ENCODE data around the gene YEATS4. TPM values are rescaled to one million over a fixed set of nuclear protein-coding genes. Genes with fewer than 3 reads are reported as not detected.

The YEATS4 gene
- polyA plus RNA-seq, 2 of the 4 experiments (the other 2 are of a cell fraction), result 41.7 to 70.1 TPM

- H3K9me3 ChIP-seq, result no peaks in the 10 kb centered on the region
- no peak for TF ChIP-seq RAD21 (conservative IDR thresholded peaks at IDR 0.05 in 1 of 2, IDR thresholded peaks at IDR 0.05 in 1 of 2)
- TF ChIP-seq ELK1 (IDR thresholded peaks at IDR 0.05; ENCODE audit: low read depth, low read length), result no peak
- TF ChIP-seq ESRRA (IDR thresholded peaks at IDR 0.05; ENCODE audit: borderline replicate concordance, low read length), result no peak
- no peak for TF ChIP-seq TFCP2L1 (CRISPR knock-in tag; IDR thresholded peaks at IDR 0.05)
- no peak for TF ChIP-seq CBX2 (IDR thresholded peaks at IDR 0.05; ENCODE audit: borderline replicate concordance, low read depth)
- TF ChIP-seq BHLHE40 (IDR thresholded peaks at IDR 0.05; ENCODE audit: low read depth, low read length), result no peak
- TF ChIP-seq HEYL (CRISPR knock-in tag; IDR thresholded peaks at IDR 0.05), result no peak
- no peak for TF ChIP-seq HOXB5 (CRISPR knock-in tag; IDR thresholded peaks at IDR 0.05)
- no peak for TF ChIP-seq POLR2A (IDR thresholded peaks at IDR 0.05; ENCODE audit: low read length)
- no peak for TF ChIP-seq KDM1A (IDR thresholded peaks at IDR 0.05; ENCODE audit: low read depth)
- H3K4me3 ChIP-seq, result no peak overlapping the region
- peaks cover 5% of the 10 kb centered on the region for H3K4me1 ChIP-seq
- FAIRE-seq (no peak), DNase-seq (ENCODE audit: low read depth in 1 of 2, low spot score in 1 of 2) (no peak), ATAC-seq (no peak)
- POLR2A ChIA-PET, result no interaction called here
- no peak overlapping the region for H3K4me2 ChIP-seq
- CTCF ChIA-PET, result no interaction called here
- no peak overlapping the region for H3K27ac ChIP-seq
- 80% methylated on average over 1 of the region's 1 CpG for WGBS (ENCODE audit: missing lambda C conversion rate)
Measured at GRCh38 chr12:69354172-69354555, 5.4 kb upstream of the YEATS4 start.

- no peak overlapping the region for H3K27ac ChIP-seq
- FAIRE-seq (no peak), ATAC-seq (no peak), DNase-seq (ENCODE audit: low read depth in 1 of 2, low spot score in 1 of 2) (no peak)
- no peak overlapping the region for H3K4me3 ChIP-seq
- H3K4me1 ChIP-seq, result peaks cover 6% of the 10 kb centered on the region
- CTCF ChIA-PET, result no interaction called here
- no peak for TF ChIP-seq RFX5 (IDR thresholded peaks at IDR 0.05)
- no peak for TF ChIP-seq MYC (IDR thresholded peaks at IDR 0.05; ENCODE audit: borderline replicate concordance, low read length)
- no peak for TF ChIP-seq EHMT2 (IDR thresholded peaks at IDR 0.05; ENCODE audit: low read depth)
- TF ChIP-seq POLR2AphosphoS2 (conservative IDR thresholded peaks at IDR 0.05; ENCODE audit: low read length), result no peak
- no peak for TF ChIP-seq CBX8 (IDR thresholded peaks at IDR 0.05)
- no peak for TF ChIP-seq POLR2A (IDR thresholded peaks at IDR 0.05; ENCODE audit: low read length)
- TF ChIP-seq HDAC2 (IDR thresholded peaks at IDR 0.05), result no peak
- H3K9me3 ChIP-seq, result no peaks in the 10 kb centered on the region
- 53% methylated on average over 1 of the region's 1 CpG for WGBS (ENCODE audit: missing lambda C conversion rate)
- no peak overlapping the region for H3K4me2 ChIP-seq
- POLR2A ChIA-PET, result no interaction called here
Measured at GRCh38 chr12:69354556-69355187, 4.9 kb upstream of the YEATS4 start.

- Histone ChIP-seq H3K27ac (no peak overlapping the region), H3K9me3 (no peaks in the 10 kb centered on the region), H3K4me1 (peaks cover 7% of the 10 kb centered on the region), H3K4me3 (no peak overlapping the region), H3K4me2 (no peak overlapping the region)
- ATAC-seq, result no peak
- ChIA-PET CTCF (interaction anchor here (3.6 kb wide), 1 partner anchor 215 kb away, joined by 37 read pairs; no protein-coding TSS in a partner anchor), POLR2A (no interaction called here)
- DNase-seq (ENCODE audit: low read depth in 1 of 2, low spot score in 1 of 2), result no peak
- 31% methylated on average over 2 of the region's 2 CpGs for WGBS (ENCODE audit: missing lambda C conversion rate)
- no peak for TF ChIP-seq MAFK (IDR thresholded peaks at IDR 0.05; ENCODE audit: partially characterized antibody)
- no peak for TF ChIP-seq TP53 (CRISPR knock-in tag; IDR thresholded peaks at IDR 0.05)
- no peak for TF ChIP-seq ZNF302 (CRISPR knock-in tag; IDR thresholded peaks at IDR 0.05)
- TF ChIP-seq HMGXB4 (CRISPR knock-in tag; IDR thresholded peaks at IDR 0.05; ENCODE audit: borderline replicate concordance), result no peak
- TF ChIP-seq CEBPB (IDR thresholded peaks at IDR 0.05), result no peak
- no peak for TF ChIP-seq MAX (IDR thresholded peaks at IDR 0.05)
- no peak for TF ChIP-seq PBX3 (IDR thresholded peaks at IDR 0.05)
- TF ChIP-seq RFX5 (IDR thresholded peaks at IDR 0.05), result no peak
- no peak for TF ChIP-seq RNF2 (IDR thresholded peaks at IDR 0.05; ENCODE audit: borderline replicate concordance, low read depth)
- no peak for TF ChIP-seq NPAS2 (CRISPR knock-in tag; IDR thresholded peaks at IDR 0.05; ENCODE audit: borderline replicate concordance)
- no peak for TF ChIP-seq JUN (IDR thresholded peaks at IDR 0.05)
- FAIRE-seq, result no peak
Measured at GRCh38 chr12:69355363-69356028, 4.0 kb upstream of the YEATS4 start.

All from A549 (cell line).